SU-DHL-6 (cell line): ENCODE data around the gene TFEB.

Experiments used
- H2AFZ ChIP-seq: fragments of 200-600 bp; sonication (generic); 2 replicates; pipeline ENCODE4 v1.6.1; 2014; ENCODE audit warnings: low read depth, mild to moderate bottlenecking, moderate library complexity, mixed read lengths, antibody characterized with exemption, low read length; ENCODE audit not compliant: severe bottlenecking
- H3F3A ChIP-seq: fragments of 200-600 bp; shearing (Covaris generic); 2 replicates; pipeline ENCODE4 v1.6.0; 2016; ENCODE audit warnings: antibody characterized with exemption, mild to moderate bottlenecking; ENCODE audit not compliant: insufficient read depth
- H3K27ac ChIP-seq: fragments of 200-600 bp; sonication (generic); 2 replicates; pipeline ENCODE4 v1.5.1; 2016; ENCODE audit warnings: low read depth, mild to moderate bottlenecking, low read length, moderate library complexity, mixed read lengths
- H3K27me3 ChIP-seq: fragments of 200-600 bp; sonication (generic), shearing (Covaris generic); 2 replicates; pipeline ENCODE4 v1.6.0; 2014; ENCODE audit warnings: mild to moderate bottlenecking, low read length
- H3K36me3 ChIP-seq: fragments of 200-600 bp; sonication (generic); 2 replicates; pipeline ENCODE4 v1.6.1; 2014; ENCODE audit warnings: mild to moderate bottlenecking, low read length, mixed read lengths
- H3K4me2 ChIP-seq: fragments of 300-600, 200-600 bp; shearing (Covaris generic), sonication (generic); 2 replicates; pipeline ENCODE4 v1.6.0; 2014; ENCODE audit warnings: low read length, low read depth, mild to moderate bottlenecking; ENCODE audit not compliant: poor library complexity, severe bottlenecking
- H3K4me3 ChIP-seq: fragments of 200-600 bp; sonication (generic); 2 replicates; pipeline ENCODE4 v1.5.1; 2014; ENCODE audit warnings: antibody characterized with exemption, low read length, mild to moderate bottlenecking, mixed read lengths; ENCODE audit not compliant: insufficient read depth, poor library complexity, severe bottlenecking
- H3K79me2 ChIP-seq: fragments of 200-600 bp; sonication (generic); 2 replicates; pipeline ENCODE4 v1.6.1; 2014; ENCODE audit warnings: mild to moderate bottlenecking, low read length, moderate library complexity; ENCODE audit not compliant: insufficient read depth
- H3K9ac ChIP-seq: fragments of 200-600 bp; sonication (generic); 2 replicates; pipeline ENCODE4 v1.7.0; 2014; ENCODE audit warnings: mild to moderate bottlenecking, low read length
- H3K9me2 ChIP-seq: fragments of 200-600 bp; sonication (generic); replicated peaks from 2 replicates; pipeline ENCODE4 v1.6.1; 2014; ENCODE audit warnings: low read length; ENCODE audit not compliant: insufficient read depth
- H3K9me3 ChIP-seq: fragments of 200-600 bp; sonication (generic); 2 replicates; pipeline ENCODE4 v1.6.1; 2014; ENCODE audit warnings: low read length, mixed read lengths; ENCODE audit not compliant: insufficient read depth
- H4K20me1 ChIP-seq: fragments of 200-600 bp; sonication (generic); 2 replicates; pipeline ENCODE4 v1.6.1; 2014; ENCODE audit warnings: low read depth, mild to moderate bottlenecking, antibody characterized with exemption, low read length, moderate library complexity, mixed read lengths
- CTCF ChIP-seq: fragments of 200-600 bp; sonication (generic); IDR thresholded peaks from one replicate; pipeline ENCODE4 v1.5.1; 2017; ENCODE audit warnings: antibody characterized with exemption, mild to moderate bottlenecking, low read length, moderate library complexity; ENCODE audit not compliant: insufficient read depth, poor library complexity, severe bottlenecking
- EZH2phosphoT487 ChIP-seq: fragments of 200-600 bp; sonication (generic), shearing (Covaris generic); conservative IDR thresholded peaks from 2 replicates; pipeline ENCODE4 v1.6.1; 2018; ENCODE audit warnings: mild to moderate bottlenecking, antibody characterized with exemption, low read length, moderate library complexity, mixed read lengths

TFEB gene

GRCh38 chr6:41641352-41641925 is 94.0 kb downstream of the TFEB start:
- Histone ChIP-seq H3K36me3 (no peaks in the 10 kb centered on the region), H3K27ac (no peak overlapping the region), H3F3A (no peaks in the 10 kb centered on the region), H3K27me3 (no peaks in the 10 kb centered on the region), H3K9me3 (no peaks in the 10 kb centered on the region), H4K20me1 (no peaks in the 10 kb centered on the region), H3K4me3 (no peak overlapping the region), H2AFZ (no peak overlapping the region), H3K9me2 (no peaks in the 10 kb centered on the region), H3K4me2 (no peak overlapping the region), H3K79me2 (no peaks in the 10 kb centered on the region), H3K9ac (no peak overlapping the region)
- no peak for TF ChIP-seq CTCF
- no peak for TF ChIP-seq EZH2phosphoT487

- Histone ChIP-seq H3K27me3 (no peaks in the 10 kb centered on the region), H3F3A (no peaks in the 10 kb centered on the region), H3K9me2 (no peaks in the 10 kb centered on the region), H2AFZ (no peak overlapping the region), H3K36me3 (no peaks in the 10 kb centered on the region), H3K79me2 (no peaks in the 10 kb centered on the region), H4K20me1 (no peaks in the 10 kb centered on the region), H3K9ac (no peak overlapping the region), H3K9me3 (no peaks in the 10 kb centered on the region), H3K4me3 (no peak overlapping the region), H3K27ac (no peak overlapping the region), H3K4me2 (no peak overlapping the region)
- TF ChIP-seq EZH2phosphoT487 (no peak), CTCF (no peak)
Observed at GRCh38 chr6:41640426-41640825, 95.0 kb downstream of the TFEB start.

GRCh38 chr6:41639809-41640371 is 95.5 kb downstream of the TFEB start:
- H4K20me1 ChIP-seq = no peaks in the 10 kb centered on the region

More at GRCh38 chr6:41639809-41640371, 95.5 kb downstream of the TFEB start:
- no peaks in the 10 kb centered on the region for H3K79me2 ChIP-seq
- no peak overlapping the region for H2AFZ ChIP-seq
- TF ChIP-seq EZH2phosphoT487 = no peak
- no peak for TF ChIP-seq CTCF
- H3F3A ChIP-seq = no peaks in the 10 kb centered on the region
- H3K9me2 ChIP-seq = no peaks in the 10 kb centered on the region
- no peak overlapping the region for H3K4me3 ChIP-seq
- no peak overlapping the region for H3K27ac ChIP-seq
- H3K27me3 ChIP-seq = no peaks in the 10 kb centered on the region
- no peaks in the 10 kb centered on the region for H3K36me3 ChIP-seq
- no peak overlapping the region for H3K4me2 ChIP-seq
- no peaks in the 10 kb centered on the region for H3K9me3 ChIP-seq
- no peak overlapping the region for H3K9ac ChIP-seq
